GM21526 (cell line): ENCODE data around the gene FBXO38.

Experiments
- ATAC-seq: cut with Tn5 transposase; IDR thresholded peaks from one replicate; pipeline ENCODE4 v1.9.1; 2021; ENCODE audit warnings: moderate library complexity; ENCODE audit not compliant: unreplicated experiment, low FRiP score

Gene FBXO38

GRCh38 chr5:148426514-148426913 is 42.8 kb downstream of the FBXO38 start:
- no peak for ATAC-seq

GRCh38 chr5:148427370-148428042 is 43.7 kb downstream of the FBXO38 start:
- no peak for ATAC-seq

GRCh38 chr5:148428848-148429247 is 45.1 kb downstream of the FBXO38 start:
- no peak for ATAC-seq

- ATAC-seq, result no peak
Measured at GRCh38 chr5:148433826-148434225, 50.1 kb downstream of the FBXO38 start.

GRCh38 chr5:148436029-148436428 is 52.3 kb downstream of the FBXO38 start:
- ATAC-seq, result no peak

GRCh38 chr5:148437249-148437648 is 53.5 kb downstream of the FBXO38 start:
- no peak for ATAC-seq

- no peak for ATAC-seq
Measured at GRCh38 chr5:148438933-148439332, 55.2 kb downstream of the FBXO38 start.

- no peak for ATAC-seq
Measured at GRCh38 chr5:148443241-148443640, 59.5 kb downstream of the FBXO38 start.

- ATAC-seq, result peak; percentile 95
Measured at GRCh38 chr5:148443998-148444397, 60.2 kb downstream of the FBXO38 start.

- no peak for ATAC-seq
Measured at GRCh38 chr5:148445578-148445977, 61.8 kb downstream of the FBXO38 start.

GRCh38 chr5:148446611-148447010 is 62.9 kb downstream of the FBXO38 start:
- ATAC-seq, result no peak

GRCh38 chr5:148452499-148453193 is 68.9 kb downstream of the FBXO38 start:
- no peak for ATAC-seq

GRCh38 chr5:148454576-148454975 is 70.8 kb downstream of the FBXO38 start:
- no peak for ATAC-seq

GRCh38 chr5:148455185-148455584 is 71.4 kb downstream of the FBXO38 start:
- no peak for ATAC-seq

- no peak for ATAC-seq
Measured at GRCh38 chr5:148457183-148457620, 73.4 kb downstream of the FBXO38 start.

- ATAC-seq, result no peak
Measured at GRCh38 chr5:148458036-148458888, 74.5 kb downstream of the FBXO38 start.

GRCh38 chr5:148459669-148460068 is 75.9 kb downstream of the FBXO38 start:
- no peak for ATAC-seq

GRCh38 chr5:148465381-148466235 is 81.8 kb downstream of the FBXO38 start:
- ATAC-seq, result no peak

- ATAC-seq, result no peak
Measured at GRCh38 chr5:148466236-148466580, 82.5 kb downstream of the FBXO38 start.

- ATAC-seq, result no peak
Measured at GRCh38 chr5:148467958-148468357, 84.2 kb downstream of the FBXO38 start.
